ENCODE measurements around the gene EDEM2.

DNA sequence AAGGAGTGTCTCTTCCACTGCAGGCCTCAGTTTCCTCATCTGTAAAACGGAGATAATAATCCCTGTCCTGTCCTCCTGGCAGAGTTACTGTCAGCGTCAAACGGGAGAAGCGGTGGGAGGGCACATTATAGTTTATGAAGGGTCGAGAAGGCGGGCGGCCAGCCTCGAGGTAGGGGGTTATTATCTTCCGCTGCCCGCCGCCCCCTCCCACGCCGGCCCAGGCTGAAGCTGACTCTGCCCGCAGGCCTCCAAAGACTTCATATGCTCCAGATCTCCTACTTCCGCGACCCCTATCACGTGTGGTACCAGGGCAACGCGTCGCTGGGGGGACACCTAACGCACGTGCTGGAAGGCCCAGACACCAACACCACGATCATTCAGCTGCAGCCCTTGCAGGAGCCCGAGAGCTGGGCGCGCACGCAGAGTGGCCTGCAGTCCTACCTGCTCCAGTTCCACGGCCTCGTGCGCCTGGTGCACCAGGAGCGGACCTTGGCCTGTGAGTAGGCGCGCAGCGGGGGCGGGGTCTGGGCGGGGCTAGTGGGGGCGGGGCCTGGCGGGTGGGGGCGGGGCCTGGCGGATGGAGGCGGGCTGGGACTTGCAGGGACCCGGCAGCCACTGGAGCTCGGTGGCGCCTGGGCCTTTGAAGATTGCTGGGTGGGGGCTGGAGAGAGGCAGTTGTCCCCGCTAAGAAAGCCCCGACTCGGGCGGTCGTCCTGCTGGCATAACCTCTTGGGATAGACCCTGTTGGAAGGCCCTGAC is 27.5 kb upstream of the EDEM2 start:
- TF ChIP-seq, protein P1, sequence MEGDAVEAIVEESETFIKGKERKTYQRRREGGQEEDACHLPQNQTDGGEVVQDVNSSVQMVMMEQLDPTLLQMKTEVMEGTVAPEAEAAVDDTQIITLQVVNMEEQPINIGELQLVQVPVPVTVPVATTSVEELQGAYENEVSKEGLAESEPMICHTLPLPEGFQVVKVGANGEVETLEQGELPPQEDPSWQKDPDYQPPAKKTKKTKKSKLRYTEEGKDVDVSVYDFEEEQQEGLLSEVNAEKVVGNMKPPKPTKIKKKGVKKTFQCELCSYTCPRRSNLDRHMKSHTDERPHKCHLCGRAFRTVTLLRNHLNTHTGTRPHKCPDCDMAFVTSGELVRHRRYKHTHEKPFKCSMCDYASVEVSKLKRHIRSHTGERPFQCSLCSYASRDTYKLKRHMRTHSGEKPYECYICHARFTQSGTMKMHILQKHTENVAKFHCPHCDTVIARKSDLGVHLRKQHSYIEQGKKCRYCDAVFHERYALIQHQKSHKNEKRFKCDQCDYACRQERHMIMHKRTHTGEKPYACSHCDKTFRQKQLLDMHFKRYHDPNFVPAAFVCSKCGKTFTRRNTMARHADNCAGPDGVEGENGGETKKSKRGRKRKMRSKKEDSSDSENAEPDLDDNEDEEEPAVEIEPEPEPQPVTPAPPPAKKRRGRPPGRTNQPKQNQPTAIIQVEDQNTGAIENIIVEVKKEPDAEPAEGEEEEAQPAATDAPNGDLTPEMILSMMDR (IDR thresholded peaks at IDR 0.05 in 8 of 11, conservative IDR thresholded peaks at IDR 0.05 in 3 of 11): no peak
- TF ChIP-seq POLR2AphosphoS5 (IDR thresholded peaks at IDR 0.05) (peak in 1 of 3 donors; percentile 24), POLR2A (IDR thresholded peaks at IDR 0.05) (no peak)
